Measurements from ENCODE around the gene HAND2. TPM values are rescaled to one million over a fixed set of nuclear protein-coding genes. Genes with fewer than 3 reads are reported as not detected.

HAND2 gene
- total RNA-seq (2022; extraction: Qiagen RNA extraction; ENCODE audit: low read depth) = 0.39 to 0.72 TPM (median 0.61 TPM) in 5 replicates

DNA sequence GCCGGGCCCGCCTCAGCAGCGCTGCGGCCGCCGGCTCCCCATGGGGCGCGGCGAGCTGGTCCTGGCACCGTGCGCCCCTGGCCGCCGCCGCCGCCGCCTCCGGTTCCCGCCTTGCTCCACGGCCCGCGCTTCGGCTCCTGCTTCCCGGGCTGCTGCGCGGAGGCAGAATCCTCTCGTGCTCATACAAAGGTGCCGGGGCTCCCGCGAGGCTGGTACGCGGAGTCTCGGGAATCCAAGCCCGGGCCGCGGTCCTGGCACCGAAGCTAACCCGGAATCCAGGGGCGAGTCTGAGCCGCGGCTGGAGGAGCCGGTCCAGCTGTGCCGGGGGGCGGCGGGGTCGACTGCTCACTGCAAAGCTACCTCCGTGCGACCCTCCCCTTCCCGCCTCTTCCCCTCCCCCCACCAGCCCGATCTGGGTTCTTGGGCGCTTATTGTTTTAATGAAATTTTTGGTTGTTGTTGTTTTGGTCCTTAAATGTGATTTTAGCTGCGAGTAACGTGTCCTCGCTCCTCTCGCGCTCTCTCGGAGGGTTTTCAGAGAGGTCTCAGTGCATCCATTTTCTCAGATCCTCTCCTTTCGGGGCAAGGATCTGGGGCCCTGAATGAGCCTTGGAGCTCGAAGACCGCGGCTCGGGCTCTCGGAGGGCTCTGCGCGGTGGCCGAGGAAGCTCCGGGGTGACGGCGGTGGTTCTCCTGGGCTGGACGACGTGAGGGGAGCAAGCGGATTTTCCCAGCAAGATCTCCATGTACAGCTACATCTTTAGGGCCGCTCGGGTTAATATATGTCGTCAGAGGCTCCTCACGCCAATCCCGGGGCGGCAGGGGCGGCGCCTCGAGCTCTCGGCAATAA, at the start of gene HAND2:
HAND2 (minus strand) TSS at position 753 of the 849 bp plus-strand sequence. CDS start 940 bp downstream, outside the sequence.

Other genes with a start within 250 kb of the HAND2 start
- 85.2 to 114 TPM (median 109 TPM) in 5 replicates for gene HMGB2, start 195.9 kb downstream of the HAND2 start, total RNA-seq (2022; extraction: Qiagen RNA extraction; ENCODE audit: low read depth)
- gene SAP30, start 159.3 kb downstream of the HAND2 start, total RNA-seq (2022; extraction: Qiagen RNA extraction; ENCODE audit: low read depth) = 19.8 to 23.0 TPM (median 22.6 TPM) in 5 replicates
- gene SCRG1, start 131.1 kb downstream of the HAND2 start, total RNA-seq (2022; extraction: Qiagen RNA extraction; ENCODE audit: low read depth) = not detected in 5 replicates

All from A549 treated with GW870086 at 1 μM for 4 hours (cell line).